Measurements from ENCODE around the gene TIMELESS. TPM values are rescaled to one million over a fixed set of nuclear protein-coding genes. Genes with fewer than 3 reads are reported as not detected.

The TIMELESS gene
- total and polyA plus RNA-seq, 10 of the 15 experiments (the other 5 are each of a cell fraction or from before 2014, with no cell fraction given), result 5.8 to 57.8 (median 31.8) TPM

DNA sequence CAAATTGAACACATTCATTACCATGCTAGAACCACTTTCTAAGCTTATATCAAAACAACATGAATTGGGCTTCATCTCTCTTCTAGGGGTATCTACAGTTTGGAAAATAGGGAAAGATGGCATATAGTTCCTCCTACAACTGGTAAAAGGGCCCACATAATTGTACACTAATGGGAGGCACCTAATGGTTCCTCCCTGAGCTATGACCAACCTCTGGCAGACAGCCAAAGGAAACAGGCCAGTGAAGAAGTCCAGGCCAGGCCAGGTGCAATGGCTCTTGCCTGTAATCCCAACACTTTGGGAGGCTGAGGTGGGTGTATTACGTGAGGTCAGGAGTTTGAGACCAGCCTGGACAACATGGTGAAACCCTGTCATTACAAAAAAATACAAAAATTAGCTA lies 63.4 kb downstream of the TIMELESS start:
- H2AFZ ChIP-seq (ENCODE audit: control insufficient read depth, low read depth, low read length), result no peak overlapping the region
- POLR2A ChIA-PET, result no interaction called here
- SMC1A ChIA-PET (ENCODE audit: uncharacterized antibody, unreplicated experiment), result interaction anchor here (1.0 to 1.6 kb wide), 3 partner anchors 9 to 26 kb away, joined by 3 to 5 read pairs (median 3); partner anchors contain the start of gene STAT2
- no peaks in the 10 kb centered on the region for H3K36me3 ChIP-seq (ENCODE audit: control insufficient read depth in 2 of 2, insufficient read depth in 2 of 2, low read length in 1 of 2)
- no peak overlapping the region for H3K4me3 ChIP-seq
- FAIRE-seq, result no peak
- no peaks in the 10 kb centered on the region for H3K79me2 ChIP-seq (ENCODE audit: control insufficient read depth, insufficient read depth, low read length)
- H3K4me2 ChIP-seq (ENCODE audit: control insufficient read depth, insufficient read depth), result no peak overlapping the region
- TF ChIP-seq, protein P1, sequence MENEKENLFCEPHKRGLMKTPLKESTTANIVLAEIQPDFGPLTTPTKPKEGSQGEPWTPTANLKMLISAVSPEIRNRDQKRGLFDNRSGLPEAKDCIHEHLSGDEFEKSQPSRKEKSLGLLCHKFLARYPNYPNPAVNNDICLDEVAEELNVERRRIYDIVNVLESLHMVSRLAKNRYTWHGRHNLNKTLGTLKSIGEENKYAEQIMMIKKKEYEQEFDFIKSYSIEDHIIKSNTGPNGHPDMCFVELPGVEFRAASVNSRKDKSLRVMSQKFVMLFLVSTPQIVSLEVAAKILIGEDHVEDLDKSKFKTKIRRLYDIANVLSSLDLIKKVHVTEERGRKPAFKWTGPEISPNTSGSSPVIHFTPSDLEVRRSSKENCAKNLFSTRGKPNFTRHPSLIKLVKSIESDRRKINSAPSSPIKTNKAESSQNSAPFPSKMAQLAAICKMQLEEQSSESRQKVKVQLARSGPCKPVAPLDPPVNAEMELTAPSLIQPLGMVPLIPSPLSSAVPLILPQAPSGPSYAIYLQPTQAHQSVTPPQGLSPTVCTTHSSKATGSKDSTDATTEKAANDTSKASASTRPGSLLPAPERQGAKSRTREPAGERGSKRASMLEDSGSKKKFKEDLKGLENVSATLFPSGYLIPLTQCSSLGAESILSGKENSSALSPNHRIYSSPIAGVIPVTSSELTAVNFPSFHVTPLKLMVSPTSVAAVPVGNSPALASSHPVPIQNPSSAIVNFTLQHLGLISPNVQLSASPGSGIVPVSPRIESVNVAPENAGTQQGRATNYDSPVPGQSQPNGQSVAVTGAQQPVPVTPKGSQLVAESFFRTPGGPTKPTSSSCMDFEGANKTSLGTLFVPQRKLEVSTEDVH (IDR thresholded peaks at IDR 0.05; ENCODE audit: low read depth, partially characterized antibody), result no peak
- no peak for TF ChIP-seq POLR2AphosphoS5 (IDR thresholded peaks at IDR 0.05; ENCODE audit: low read length)
- TF ChIP-seq BCL11A (IDR thresholded peaks at IDR 0.05; ENCODE audit: low read depth, low read length), result no peak
- no peaks in the 10 kb centered on the region for H3K9me3 ChIP-seq (replicated peaks; ENCODE audit: control insufficient read depth, insufficient read depth, low read length)
- RAD21 ChIA-PET (ENCODE audit: unreplicated experiment), result no interaction called here
- no peak overlapping the region for H3K9ac ChIP-seq (ENCODE audit: control insufficient read depth, insufficient read depth, low read length)
- ATAC-seq, result no peak
- no peaks in the 10 kb centered on the region for H3K4me1 ChIP-seq (ENCODE audit: control insufficient read depth, insufficient read depth, low read length)
- DNase-seq (ENCODE audit: low read depth, low spot score), result no peak
- intact Hi-C loops (cut with micrococcal nuclease; ENCODE audit: unreplicated experiment) (no loop called here), in situ Hi-C loops (cut with MboI) (no loop called here)
- BruUV-seq (replicated peaks), result no TSS peak
- H3K27me3 ChIP-seq (replicated peaks in 1 of 2; ENCODE audit: control insufficient read depth in 2 of 2, insufficient read depth in 2 of 2, low read length in 1 of 2), result no peaks in the 10 kb centered on the region
- no peaks in the 10 kb centered on the region for H4K20me1 ChIP-seq (ENCODE audit: control insufficient read depth, insufficient read depth)
- CTCF ChIA-PET, result interaction anchor here (0.6 to 1.0 kb wide), 3 partner anchors 74 to 171 kb away, joined by 3 read pairs; no protein-coding TSS in a partner anchor
- WGBS (ENCODE audit: insufficient coverage, insufficient replicate concordance, low lambda C conversion rate, missing lambda C conversion rate), result 50% methylated on average over 1 of the region's 1 CpG
- H3K27ac ChIP-seq (ENCODE audit: control insufficient read depth, insufficient read depth), result no peak overlapping the region

DNA sequence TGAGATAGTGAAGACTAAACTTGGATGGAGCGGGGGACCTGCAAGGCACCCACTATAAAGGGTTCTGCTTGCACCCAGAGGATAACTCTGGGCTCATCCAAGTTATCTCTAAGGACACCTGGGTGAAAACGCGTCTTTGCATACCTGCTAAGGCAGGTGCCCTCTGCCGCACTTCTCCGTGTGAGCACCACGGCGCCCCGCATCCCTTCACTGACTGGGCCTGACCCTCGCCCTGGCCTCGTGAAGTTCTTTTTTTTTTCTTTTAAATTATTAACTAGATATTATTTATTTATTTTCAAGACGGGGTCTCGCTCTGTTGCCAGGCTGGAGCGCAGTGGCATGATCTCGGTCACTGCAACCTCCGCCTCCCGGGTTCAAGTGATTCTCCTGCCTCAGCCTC lies 66.6 kb downstream of the TIMELESS start:
- no peak overlapping the region for H2AFZ ChIP-seq (ENCODE audit: control insufficient read depth, low read depth, low read length)
- H3K27ac ChIP-seq (ENCODE audit: control insufficient read depth, insufficient read depth), result no peak overlapping the region
- no TSS peak for BruUV-seq (replicated peaks)
- H3K9ac ChIP-seq (ENCODE audit: control insufficient read depth, insufficient read depth, low read length), result no peak overlapping the region
- FAIRE-seq (no peak), ATAC-seq (no peak), DNase-seq (ENCODE audit: low read depth, low spot score) (no peak)
- H3K4me2 ChIP-seq (ENCODE audit: control insufficient read depth, insufficient read depth), result no peak overlapping the region
- H3K4me1 ChIP-seq (ENCODE audit: control insufficient read depth, insufficient read depth, low read length), result peaks cover under 1% of the 10 kb centered on the region; the same call in 1 of the 2 replicates
- no peaks in the 10 kb centered on the region for H3K27me3 ChIP-seq (replicated peaks in 1 of 2; ENCODE audit: control insufficient read depth in 2 of 2, insufficient read depth in 2 of 2, low read length in 1 of 2)
- no peaks in the 10 kb centered on the region for H3K9me3 ChIP-seq (replicated peaks; ENCODE audit: control insufficient read depth, insufficient read depth, low read length)
- H3K79me2 ChIP-seq (ENCODE audit: control insufficient read depth, insufficient read depth, low read length), result no peaks in the 10 kb centered on the region
- intact Hi-C loops (cut with micrococcal nuclease; ENCODE audit: unreplicated experiment), result no loop called here
- no peak overlapping the region for H3K4me3 ChIP-seq
- ChIA-PET CTCF (interaction anchor here (1.5 kb wide), 1 partner anchor 81 kb away, joined by 3 read pairs; no protein-coding TSS in a partner anchor), RAD21 (ENCODE audit: unreplicated experiment) (interaction anchor here (1.1 to 1.4 kb wide), 2 partner anchors 22 to 82 kb away, joined by 3 to 5 read pairs; partner anchors contain the start of gene STAT2), POLR2A (no interaction called here), SMC1A (ENCODE audit: uncharacterized antibody, unreplicated experiment) (interaction anchor here (1.2 to 2.0 kb wide), 2 partner anchors 8 to 25 kb away, joined by 3 to 5 read pairs; no protein-coding TSS in a partner anchor)
- in situ Hi-C loops (cut with MboI), result no loop called here
- no peaks in the 10 kb centered on the region for H4K20me1 ChIP-seq (ENCODE audit: control insufficient read depth, insufficient read depth)
- H3K36me3 ChIP-seq (ENCODE audit: control insufficient read depth in 2 of 2, insufficient read depth in 2 of 2, low read length in 1 of 2), result no peaks in the 10 kb centered on the region
- 73% methylated on average over 16 of the region's 16 CpGs for WGBS (ENCODE audit: insufficient coverage, insufficient replicate concordance, low lambda C conversion rate, missing lambda C conversion rate)
- TF ChIP-seq NFIC (IDR thresholded peaks at IDR 0.05; ENCODE audit: low read depth, low read length), result no peak
- TF ChIP-seq, protein P2, sequence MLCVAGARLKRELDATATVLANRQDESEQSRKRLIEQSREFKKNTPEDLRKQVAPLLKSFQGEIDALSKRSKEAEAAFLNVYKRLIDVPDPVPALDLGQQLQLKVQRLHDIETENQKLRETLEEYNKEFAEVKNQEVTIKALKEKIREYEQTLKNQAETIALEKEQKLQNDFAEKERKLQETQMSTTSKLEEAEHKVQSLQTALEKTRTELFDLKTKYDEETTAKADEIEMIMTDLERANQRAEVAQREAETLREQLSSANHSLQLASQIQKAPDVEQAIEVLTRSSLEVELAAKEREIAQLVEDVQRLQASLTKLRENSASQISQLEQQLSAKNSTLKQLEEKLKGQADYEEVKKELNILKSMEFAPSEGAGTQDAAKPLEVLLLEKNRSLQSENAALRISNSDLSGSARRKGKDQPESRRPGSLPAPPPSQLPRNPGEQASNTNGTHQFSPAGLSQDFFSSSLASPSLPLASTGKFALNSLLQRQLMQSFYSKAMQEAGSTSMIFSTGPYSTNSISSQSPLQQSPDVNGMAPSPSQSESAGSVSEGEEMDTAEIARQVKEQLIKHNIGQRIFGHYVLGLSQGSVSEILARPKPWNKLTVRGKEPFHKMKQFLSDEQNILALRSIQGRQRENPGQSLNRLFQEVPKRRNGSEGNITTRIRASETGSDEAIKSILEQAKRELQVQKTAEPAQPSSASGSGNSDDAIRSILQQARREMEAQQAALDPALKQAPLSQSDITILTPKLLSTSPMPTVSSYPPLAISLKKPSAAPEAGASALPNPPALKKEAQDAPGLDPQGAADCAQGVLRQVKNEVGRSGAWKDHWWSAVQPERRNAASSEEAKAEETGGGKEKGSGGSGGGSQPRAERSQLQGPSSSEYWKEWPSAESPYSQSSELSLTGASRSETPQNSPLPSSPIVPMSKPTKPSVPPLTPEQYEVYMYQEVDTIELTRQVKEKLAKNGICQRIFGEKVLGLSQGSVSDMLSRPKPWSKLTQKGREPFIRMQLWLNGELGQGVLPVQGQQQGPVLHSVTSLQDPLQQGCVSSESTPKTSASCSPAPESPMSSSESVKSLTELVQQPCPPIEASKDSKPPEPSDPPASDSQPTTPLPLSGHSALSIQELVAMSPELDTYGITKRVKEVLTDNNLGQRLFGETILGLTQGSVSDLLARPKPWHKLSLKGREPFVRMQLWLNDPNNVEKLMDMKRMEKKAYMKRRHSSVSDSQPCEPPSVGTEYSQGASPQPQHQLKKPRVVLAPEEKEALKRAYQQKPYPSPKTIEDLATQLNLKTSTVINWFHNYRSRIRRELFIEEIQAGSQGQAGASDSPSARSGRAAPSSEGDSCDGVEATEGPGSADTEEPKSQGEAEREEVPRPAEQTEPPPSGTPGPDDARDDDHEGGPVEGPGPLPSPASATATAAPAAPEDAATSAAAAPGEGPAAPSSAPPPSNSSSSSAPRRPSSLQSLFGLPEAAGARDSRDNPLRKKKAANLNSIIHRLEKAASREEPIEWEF (IDR thresholded peaks at IDR 0.05; ENCODE audit: insufficient replicate concordance, low read depth, low read length), result no peak
- TF ChIP-seq JUND (IDR thresholded peaks at IDR 0.05; ENCODE audit: low read depth, low read length), result no peak
- TF ChIP-seq CHD2 (IDR thresholded peaks at IDR 0.05; ENCODE audit: borderline replicate concordance, low read depth, low read length), result no peak
- TF ChIP-seq IKZF1 (conservative IDR thresholded peaks at IDR 0.05), result no peak
- TF ChIP-seq WRNIP1 (IDR thresholded peaks at IDR 0.05; ENCODE audit: borderline replicate concordance, low read depth, low read length), result no peak
- no peak for TF ChIP-seq IKZF2 (IDR thresholded peaks at IDR 0.05)

Measured in GM12878 (cell line).